Skin epidermis (tissue), 12 donors: ENCODE results near the gene HTT.
"Not testable (repeated sequence)": the region's sequence is repeated elsewhere in the genome, so short reads cannot be mapped to it uniquely, and the experiment has no call there.

Experiments
- H3K27ac ChIP-seq, 21 experiments: fragments of 200-600 bp; sonication (generic) in 11 of 21; one replicate each; pipeline ENCODE4 v1.5.0; 2020; ENCODE audit warnings: mild to moderate bottlenecking in 3 of 21, inconsistent platforms in 2 of 21, moderate library complexity in 2 of 21
- H3K4me3 ChIP-seq, 7 experiments: fragments of 200-600 bp; sonication (generic) in 2 of 7; one replicate each; pipeline ENCODE4 v1.5.0; 2020; ENCODE audit warnings: inconsistent platforms in 2 of 7, mild to moderate bottlenecking in 2 of 7, moderate library complexity in 1 of 7

The HTT gene

DNA sequence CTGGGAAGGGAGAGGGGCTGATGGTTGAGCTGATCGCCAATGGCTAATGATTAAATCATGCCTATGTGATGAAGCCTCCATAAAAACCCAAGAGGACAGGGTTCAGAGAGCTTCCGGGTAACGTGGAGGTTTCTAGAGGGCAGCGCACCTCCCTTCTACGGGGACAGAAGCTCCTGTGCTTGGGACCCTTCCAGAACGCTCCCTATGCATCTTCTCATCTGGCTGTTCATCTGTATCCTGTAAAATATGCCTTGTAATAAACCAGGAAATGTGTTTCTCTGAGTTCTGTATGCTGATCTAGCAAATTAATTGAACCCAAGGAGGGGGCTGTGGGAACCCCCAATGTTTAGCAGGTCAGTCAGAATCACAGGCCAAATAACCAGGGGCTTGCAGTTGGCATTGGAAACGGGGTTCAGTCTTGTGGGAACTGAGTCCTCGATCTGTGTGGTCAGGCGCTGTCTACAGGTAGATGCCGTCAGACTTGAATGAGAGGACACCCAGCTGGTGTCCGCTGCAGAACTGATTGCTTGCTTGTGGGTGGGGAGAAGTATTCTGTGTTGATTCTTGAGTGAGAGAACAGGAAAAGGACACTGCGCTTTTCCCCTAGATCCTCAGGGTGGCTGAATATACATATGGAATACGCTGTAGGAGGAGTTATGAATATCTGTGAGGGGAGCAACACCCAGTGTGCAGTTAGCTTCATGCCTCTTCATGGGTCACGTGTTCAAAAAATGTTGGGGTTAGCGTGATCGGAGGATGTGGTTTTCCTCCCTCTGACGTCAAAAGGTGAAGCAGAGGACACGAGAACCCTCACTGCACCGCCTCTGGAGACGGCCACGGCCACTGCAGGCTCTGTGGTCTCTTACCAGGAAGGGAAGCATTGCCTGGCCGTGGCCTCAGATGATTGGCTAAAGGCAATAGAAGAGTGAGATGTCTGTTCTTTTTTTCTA is 29.3 kb upstream of the HTT start:
- H3K4me3 ChIP-seq = no peak overlapping the region

DNA sequence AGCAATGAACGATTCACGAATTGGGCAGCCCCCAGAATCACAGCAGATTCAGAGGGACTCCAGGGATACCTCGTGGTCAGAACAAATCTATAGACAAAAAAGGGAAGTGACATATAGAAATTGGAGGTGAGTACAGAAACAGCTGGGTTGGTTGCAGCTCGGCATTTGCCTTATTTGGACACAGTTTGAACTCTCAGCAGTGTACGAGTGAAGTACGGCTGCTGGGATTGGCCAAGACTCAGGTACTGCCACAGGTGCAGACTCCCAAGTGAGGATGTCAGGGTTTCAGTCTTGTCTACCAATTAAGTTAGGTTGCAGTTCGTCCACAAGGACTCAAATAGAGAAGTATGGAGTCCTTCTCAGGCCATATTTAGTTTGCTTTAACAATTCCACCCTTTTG is 28.3 kb upstream of the HTT start:
- H3K4me3 ChIP-seq = no peak overlapping the region

More for the DNA sequence above, 29.3 kb upstream of the HTT start:
- no peak overlapping the region for H3K27ac ChIP-seq

DNA sequence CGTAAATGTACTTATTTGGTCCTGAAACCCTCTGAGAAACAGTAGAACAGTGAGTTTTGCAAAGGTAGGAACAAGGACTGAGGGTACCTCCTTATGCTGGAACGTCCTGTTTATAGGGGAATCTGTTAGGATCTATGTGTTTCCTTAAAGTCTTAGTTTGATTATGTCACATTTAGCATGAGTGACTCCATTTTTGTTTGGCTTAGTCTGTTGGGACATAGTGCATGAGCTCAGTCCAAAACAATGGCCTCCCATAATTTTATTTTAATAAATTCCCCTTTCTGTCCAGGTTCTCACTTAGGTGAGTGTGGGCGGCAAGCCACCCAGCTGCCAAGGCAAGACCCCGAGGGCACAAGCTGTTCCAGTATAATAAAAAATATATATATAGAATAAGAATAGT is 27.9 kb upstream of the HTT start:
- Histone ChIP-seq H3K4me3 (no peak overlapping the region), H3K27ac (no peak overlapping the region)

More for the DNA sequence above, 28.3 kb upstream of the HTT start:
- no peak overlapping the region for H3K27ac ChIP-seq

DNA sequence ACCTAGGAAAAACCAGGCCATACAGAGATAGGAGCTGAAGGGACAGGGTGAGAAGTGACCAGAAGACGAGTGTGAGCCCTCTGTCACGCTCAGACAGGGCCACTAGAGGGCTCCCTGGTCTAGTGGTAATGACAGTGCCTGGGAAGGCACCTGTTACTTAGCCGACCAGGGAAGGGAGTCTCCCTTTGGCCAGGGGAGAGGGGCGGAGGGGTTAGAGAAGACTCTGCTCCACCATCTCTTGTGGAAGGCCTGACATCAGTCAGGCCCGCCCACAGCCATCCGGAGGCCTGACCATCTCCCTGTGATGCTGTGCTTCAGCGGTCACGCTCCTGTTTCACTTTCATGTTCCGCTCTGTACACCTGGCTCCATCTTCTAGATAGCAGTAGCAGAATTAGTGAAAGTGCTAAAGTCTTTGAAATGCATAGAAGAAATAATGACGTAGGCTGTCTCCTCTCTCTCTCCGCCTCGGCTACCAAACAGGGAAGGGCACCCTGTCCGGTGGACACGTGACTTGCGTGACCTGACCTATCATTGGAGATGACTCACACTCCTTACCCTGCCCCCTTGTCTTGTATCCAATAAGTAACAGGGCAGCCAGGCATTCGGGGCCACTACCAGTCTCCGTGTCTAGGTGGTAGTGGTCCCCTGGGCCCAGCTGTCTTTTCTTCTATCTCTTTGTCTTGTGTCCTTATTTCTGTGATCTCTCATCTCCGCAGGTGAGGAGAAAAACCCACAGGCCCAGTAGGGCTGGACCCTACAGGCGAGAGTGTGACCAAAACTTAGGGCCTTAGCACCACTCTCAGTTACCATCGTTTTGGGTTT is 26.8 kb upstream of the HTT start:
- peak overlapping the region in 2 of 7 experiments; percentile 31 for H3K4me3 ChIP-seq

DNA sequence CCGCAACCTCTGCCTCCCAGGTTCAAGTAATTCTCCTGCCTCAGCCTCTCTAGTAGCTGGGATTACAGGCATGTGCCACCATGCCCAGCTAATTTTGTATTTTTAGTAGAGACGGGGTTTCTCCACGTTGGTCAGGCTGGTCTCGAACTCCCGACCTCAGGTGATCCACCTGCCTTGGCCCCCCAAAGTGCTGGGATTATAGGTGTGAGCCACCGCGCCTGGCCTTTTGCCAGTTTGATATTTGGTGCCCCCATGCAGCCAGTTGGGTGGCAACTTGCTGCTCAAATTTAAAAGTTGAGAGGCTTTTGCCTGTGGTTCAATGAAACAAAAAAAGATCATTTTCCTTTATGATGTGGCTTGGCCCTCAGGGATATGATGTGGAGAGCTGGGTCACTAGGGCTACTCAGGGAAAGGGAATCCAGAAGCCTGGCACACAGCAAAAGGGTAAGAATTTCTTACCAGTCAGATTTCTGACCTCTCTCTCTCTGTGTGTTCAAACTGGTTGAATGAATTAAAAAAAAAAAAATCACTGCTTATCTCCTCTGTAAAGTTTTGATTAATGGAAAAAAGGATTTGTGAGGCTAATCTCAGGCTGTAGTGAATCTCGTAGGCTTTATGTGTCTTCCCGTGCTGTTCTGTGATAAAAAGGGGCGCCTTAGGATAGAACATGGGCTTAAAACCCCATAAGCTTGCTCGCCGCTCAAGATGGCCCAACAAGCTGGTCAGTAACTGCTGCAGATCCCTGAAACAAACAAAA is 23.2 kb upstream of the HTT start:
- H3K4me3 ChIP-seq, H3K27ac ChIP-seq: not testable (repeated sequence)

More for the DNA sequence above, 26.8 kb upstream of the HTT start:
- H3K27ac ChIP-seq = peak overlapping the region in 3 of 21 experiments; percentile 42 to 62 (median 51)

DNA sequence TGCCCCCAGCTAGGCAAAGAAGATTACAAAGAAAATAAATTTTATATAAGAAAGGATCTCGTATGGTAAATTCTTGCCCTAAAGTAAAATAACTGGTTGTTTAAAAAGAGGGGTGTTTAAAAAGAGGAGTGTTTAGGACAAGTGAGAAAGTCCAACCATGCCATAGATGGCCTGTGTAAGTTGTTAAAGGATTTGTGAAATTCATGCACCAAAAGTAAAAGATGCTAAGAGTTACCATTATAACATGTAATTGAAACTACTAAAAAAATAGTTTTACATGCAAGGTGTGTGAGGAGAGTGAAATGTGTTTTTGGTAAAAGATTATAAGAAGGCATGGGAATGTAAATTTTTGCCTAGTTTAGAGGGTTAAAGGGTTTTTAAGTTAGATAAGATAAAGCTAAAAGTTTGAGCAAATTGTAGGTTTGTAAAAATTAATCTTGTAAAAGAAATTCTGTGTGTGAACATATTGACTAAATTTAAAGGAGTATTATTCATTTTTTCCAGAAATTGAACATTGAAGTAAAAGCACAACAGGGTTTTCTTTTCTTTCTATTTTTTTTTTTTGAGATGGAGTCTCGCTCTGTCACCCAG is 20.2 kb upstream of the HTT start:
- H3K27ac ChIP-seq = no peak overlapping the region
- H3K4me3 ChIP-seq = no peak overlapping the region

DNA sequence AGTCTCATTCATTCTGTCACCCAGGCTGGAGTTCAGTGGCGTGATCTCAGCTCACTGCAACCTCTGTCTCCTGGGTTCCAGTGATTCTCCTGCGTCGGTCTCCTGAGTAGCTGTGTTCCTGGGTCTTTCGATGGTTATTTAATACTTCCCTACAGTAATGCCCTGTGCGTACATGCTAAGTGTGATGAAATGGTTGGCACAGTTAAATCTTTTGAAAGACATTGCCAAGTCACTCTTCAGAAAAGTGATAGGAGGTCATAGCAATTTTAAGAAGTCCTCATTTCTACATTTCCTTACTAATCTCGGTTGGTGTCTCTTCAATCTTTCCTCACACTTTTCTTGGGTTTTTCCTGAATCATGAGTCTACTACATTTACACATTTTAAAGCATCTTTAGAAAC is 14.5 kb upstream of the HTT start:
- no peak overlapping the region for H3K27ac ChIP-seq
- no peak overlapping the region for H3K4me3 ChIP-seq

DNA sequence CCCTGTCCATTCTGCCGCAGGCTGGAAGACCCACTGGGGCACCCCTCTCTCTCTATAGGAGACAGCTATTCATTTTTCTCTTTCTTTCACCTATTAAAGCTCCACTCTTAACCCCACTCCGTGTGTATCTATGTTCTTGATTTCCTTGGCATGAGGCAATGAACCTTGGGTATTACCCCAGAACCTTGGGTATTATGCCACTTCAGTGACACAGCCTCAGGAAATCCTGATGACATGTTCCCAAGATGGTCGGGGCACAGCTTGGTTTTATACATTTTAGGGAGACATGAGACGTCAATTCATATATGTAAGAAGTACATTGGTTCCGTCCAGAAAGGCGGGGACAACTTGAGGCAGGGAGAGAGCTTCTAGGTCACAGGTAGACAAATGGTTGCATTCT is 13.5 kb upstream of the HTT start:
- H3K27ac ChIP-seq = no peak overlapping the region

DNA sequence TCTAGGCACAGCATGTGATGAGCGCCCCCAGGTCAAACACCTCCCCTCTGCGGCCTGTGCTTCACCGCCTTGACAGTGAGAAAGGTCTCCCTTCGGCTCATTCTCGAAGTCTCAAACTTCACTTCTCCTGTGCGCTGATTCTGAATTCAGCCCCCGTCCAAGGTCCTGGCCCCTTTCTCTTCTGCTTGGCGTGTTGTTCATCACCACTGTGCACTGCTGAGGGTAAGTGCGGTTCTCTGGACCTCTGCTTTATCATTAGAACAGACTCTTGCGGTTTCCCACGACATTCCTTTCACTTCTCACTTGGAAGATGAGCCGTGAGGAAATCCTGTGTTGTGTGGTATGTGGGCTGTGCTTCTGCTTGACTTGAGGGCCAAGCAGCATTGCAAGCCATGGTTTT is 12.0 kb upstream of the HTT start:
- Histone ChIP-seq H3K27ac (no peak overlapping the region), H3K4me3 (no peak overlapping the region)

More for the DNA sequence above, 13.5 kb upstream of the HTT start:
- no peak overlapping the region for H3K4me3 ChIP-seq

DNA sequence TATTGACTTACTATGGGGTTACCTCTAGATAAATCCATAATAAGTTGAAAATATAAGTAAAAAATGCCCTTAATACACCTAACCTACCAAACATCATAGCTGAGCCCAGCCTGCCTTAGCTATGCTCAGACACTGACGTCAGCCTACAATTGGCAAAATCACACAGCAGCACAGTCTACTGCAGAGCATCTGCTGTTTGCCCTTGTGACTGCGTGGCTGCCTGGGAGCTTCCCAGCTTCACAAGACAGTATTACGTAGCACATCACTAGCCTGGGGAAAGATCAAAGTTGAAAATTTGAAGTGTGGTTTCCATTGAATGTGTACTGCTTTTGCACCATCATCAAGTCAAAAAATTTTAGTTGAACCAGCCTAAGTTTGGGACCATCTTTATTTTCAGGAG is 8.9 kb upstream of the HTT start:
- H3K4me3 ChIP-seq = no peak overlapping the region
- H3K27ac ChIP-seq = no peak overlapping the region

DNA sequence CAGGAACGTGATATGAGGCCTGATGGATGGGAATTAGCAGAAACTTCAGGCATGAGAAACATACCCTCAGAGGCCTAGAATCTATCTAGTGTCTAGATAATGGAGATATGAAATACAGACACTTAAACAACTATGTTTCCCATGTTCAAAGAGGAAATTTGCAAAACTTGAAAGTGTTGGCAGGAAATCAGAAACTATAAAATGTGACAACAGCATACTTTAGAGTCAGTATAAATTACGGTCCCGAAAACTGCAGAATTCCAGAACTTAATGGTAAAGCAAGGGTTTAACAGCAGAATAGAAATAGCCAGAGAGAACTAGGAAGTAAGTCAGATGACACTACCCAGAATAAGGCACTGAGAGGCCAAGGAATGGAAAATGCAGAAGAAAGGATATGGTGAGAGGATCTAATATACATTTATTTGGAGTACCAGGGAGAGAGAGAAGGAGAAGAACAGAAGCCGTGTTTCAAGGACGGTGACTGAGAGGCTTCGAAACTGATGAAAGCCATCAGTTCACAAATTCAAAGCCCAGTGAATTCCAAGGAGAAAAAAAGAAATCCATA is 7.6 kb upstream of the HTT start:
- H3K4me3 ChIP-seq = no peak overlapping the region
- no peak overlapping the region for H3K27ac ChIP-seq

DNA sequence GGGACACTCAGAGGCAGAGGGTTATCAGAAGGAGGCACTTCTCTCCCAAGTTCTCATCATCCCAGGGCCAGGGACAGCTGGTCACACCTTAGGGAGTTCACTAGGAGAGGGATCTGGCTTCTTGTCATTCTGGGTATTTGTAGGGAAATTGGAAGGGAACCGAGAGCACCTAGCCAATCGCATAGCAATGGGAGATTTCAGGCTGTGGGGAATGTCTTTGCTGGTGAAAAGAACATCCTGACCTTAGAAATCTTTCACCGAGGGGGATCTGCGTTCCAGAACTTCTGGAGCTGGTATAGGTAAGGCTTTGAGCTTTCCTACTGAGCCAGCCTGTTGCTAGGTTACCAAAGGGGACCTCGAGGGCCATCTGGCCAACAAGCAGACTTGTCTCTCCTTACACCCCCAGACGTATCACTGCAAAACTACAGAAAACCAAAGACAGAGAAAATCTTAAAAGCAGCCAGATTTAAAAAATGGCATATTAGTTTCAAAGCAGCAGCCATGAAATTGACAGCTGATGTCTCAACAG is 6.9 kb upstream of the HTT start:
- H3K4me3 ChIP-seq = no peak overlapping the region
- no peak overlapping the region for H3K27ac ChIP-seq

DNA sequence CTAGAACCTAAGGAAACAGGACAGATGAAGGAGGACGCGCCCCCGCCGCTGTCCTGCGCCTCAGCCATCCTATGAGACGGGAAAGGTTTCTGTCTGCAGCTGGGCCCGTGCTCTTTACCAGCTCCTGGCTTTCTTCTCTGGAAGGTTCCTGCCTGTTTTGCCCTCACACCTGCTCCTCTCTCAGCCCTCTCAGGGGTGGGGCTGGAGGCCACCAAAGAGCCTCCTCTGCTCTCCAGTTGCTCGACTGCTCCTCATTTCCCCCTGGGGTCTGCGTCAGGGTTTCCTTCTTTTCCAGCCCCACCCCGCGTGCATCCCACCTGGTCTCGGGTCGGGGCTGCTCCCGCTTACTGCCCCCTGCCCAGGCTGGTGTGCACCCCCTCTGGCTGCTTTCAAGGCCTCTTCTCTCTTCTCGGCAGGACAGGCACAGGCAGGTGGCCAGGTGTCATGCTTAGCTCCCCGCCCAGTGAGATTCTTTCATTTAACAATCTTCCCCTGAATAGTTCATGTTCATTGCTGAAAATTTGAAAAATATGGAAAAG is 4.8 kb upstream of the HTT start:
- Histone ChIP-seq H3K27ac (no peak overlapping the region), H3K4me3 (no peak overlapping the region)

DNA sequence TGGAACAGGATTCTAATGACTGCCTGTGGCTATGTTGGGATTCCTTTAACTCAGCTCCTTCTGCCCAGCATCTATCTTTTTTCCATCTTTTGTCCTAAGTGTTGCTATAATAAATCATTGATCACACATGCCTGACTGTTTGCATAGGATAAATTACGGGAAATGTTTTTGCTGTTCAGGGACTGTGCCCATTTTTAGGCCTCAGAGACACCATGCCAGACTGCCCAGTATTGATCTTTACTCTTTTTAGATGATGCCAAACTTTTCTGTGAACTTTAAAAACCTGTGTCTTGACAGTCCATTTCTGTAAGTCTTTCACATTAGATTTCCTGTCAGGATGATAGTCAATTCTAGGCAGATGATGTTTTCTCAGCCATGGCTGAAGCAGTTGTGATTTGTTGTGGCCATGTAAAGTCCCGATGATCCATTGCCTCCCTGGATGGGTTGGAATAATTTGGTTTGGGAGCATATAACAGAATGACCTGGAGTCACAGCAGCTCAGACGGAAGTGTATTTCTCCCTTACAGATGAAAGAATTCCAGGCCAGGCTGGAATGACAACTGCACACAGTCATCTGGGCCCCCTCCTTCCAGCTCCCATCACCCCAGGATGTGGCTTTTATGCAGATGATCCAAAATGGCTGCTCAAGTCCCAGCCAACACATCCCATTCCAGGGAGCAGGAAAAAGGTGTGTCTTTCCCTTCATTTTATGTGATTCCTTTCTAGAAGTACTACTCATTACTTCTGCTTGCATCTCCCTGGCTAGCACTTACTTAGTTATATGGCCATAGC is 3.6 kb upstream of the HTT start:
- peak overlapping the region in 1 of 21 experiments; percentile 13 for H3K27ac ChIP-seq
- H3K4me3 ChIP-seq = no peak overlapping the region

DNA sequence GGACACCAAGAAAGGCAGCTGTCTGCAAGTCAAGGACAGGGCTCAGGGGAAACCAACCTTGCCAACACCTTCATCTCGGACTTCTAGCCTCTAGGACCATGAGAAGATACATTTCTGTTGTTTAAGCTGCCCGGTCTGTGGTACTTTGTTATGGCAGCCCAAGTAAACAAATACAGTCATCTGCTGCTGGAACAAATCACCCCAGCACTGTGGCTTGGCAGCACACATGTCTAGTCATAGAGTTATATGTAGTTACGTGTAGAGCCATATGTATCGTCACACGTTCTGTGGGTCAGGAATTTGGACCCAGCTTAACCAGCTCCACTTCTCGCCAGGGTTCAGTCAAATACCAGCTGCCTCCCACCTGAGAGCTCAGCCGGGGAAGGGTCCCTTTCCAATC is 2.7 kb upstream of the HTT start:
- H3K27ac ChIP-seq = peak overlapping the region in 1 of 21 experiments; percentile 13

DNA sequence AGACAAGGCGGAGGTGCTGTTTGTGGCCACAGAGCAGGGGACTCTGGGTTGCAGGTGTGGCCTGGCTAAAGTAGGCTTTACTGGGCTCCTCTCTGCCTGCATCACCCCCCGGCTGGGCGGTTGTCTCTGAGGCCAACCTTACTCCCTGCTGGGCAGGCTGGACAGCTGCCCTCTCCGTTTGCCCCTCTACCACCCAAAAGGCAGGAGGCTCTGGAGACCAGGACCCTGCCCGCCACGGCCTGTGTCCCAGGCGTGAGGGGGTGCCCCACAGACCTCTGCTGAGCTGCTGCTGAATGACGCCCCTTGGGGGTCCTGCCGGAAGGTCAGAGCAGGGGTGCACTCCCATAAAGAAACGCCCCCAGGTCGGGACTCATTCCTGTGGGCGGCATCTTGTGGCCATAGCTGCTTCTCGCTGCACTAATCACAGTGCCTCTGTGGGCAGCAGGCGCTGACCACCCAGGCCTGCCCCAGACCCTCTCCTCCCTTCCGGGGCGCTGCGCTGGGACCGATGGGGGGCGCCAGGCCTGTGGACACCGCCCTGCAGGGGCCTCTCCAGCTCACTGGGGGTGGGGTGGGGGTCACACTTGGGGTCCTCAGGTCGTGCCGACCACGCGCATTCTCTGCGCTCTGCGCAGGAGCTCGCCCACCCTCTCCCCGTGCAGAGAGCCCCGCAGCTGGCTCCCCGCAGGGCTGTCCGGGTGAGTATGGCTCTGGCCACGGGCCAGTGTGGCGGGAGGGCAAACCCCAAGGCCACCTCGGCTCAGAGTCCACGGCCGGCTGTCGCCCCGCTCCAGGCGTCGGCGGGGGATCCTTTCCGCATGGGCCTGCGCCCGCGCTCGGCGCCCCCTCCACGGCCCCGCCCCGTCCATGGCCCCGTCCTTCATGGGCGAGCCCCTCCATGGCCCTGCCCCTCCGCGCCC is 1.1 kb upstream of the HTT start:
- Histone ChIP-seq H3K4me3 (peak overlapping the region; percentile 68 to 95 (median 72)), H3K27ac (peak overlapping the region; percentile 3 to 94 (median 69))

More for the DNA sequence above, 2.7 kb upstream of the HTT start:
- no peak overlapping the region for H3K4me3 ChIP-seq
